Activated T-cell treated with anti-CD3 and anti-CD28 coated beads, Interleukin-2, amount 50 U/mL, for 24 hours (primary cell): ENCODE results near the gene ZFP64.
"Not testable (repeated sequence)": the region's sequence is repeated elsewhere in the genome, so short reads cannot be mapped to it uniquely, and the experiment has no call there.

ENCODE experiments used
- DNase-seq: peaks from one replicate; pipeline ENCODE4 v3.0.0-alpha.2; 2020
- H3K27ac Mint-ChIP-seq: 2 replicates; pipeline ENCODE4 v1.8.0; 2020; ENCODE audit warnings: mild to moderate bottlenecking, mixed read lengths
- H3K27me3 Mint-ChIP-seq: 2 replicates; pipeline ENCODE4 v1.8.0; 2020; ENCODE audit warnings: mixed read lengths
- H3K36me3 Mint-ChIP-seq: 2 replicates; pipeline ENCODE4 v1.8.0; 2020; ENCODE audit warnings: low read depth, mixed read lengths
- H3K4me1 Mint-ChIP-seq: 2 replicates; pipeline ENCODE4 v1.8.0; 2020; ENCODE audit warnings: low read depth, mixed read lengths
- H3K4me3 Mint-ChIP-seq: 2 replicates; pipeline ENCODE4 v1.8.0; 2020; ENCODE audit warnings: mild to moderate bottlenecking, moderate library complexity, mixed read lengths
- H3K9me3 Mint-ChIP-seq: 2 replicates; pipeline ENCODE4 v1.8.0; 2020; ENCODE audit warnings: mixed read lengths

The ZFP64 gene

DNA sequence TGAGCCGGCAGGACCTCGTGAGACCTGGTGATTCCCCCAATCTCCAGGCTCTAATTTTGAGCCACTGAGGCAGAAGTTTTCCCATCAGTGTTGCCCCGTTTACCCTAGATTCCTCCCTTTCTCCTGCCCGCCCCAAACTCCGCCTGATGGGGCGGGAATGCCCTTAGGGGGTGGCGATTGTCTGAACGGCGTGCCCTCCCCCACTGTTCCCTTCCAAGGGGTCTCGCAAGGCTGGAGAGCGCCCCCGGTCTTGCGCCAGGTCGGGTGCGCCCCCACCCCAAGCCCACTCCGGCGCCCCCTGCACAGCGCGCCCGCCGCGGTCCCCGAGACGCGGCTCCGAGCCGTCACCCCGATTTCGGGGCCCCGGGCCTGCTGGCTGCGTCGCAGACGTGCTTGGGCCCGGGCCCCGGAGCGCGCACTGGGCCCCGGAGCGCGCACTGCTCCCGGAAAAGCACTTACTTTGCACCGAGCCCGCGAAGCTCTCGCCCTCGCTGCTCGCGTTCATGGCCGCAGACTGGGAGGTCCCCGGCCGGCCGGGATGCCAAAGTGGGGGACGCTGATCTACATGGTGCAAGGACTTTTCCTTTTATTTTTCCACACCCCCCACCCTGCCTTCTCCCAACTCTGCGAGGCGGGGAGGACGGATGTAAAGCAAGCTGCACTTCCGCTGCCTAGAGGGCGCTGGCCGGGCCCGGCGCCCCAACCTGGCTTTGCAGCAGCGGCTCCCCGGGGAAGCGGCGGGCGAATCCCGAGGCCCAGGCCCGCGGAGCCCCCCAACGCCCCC is at the start of gene ZFP64:
Gene ZFP64 (minus strand): TSS at position 648 of the 784 bp plus-strand sequence. CDS start 143 bp downstream, at position 505.
- no peaks in the 10 kb centered on the region for H3K9me3 Mint-ChIP-seq
- peak within 1 kb of the TSS; percentile 92 for H3K4me3 Mint-ChIP-seq
- H3K27me3 Mint-ChIP-seq = no peaks in the 10 kb centered on the region

DNA sequence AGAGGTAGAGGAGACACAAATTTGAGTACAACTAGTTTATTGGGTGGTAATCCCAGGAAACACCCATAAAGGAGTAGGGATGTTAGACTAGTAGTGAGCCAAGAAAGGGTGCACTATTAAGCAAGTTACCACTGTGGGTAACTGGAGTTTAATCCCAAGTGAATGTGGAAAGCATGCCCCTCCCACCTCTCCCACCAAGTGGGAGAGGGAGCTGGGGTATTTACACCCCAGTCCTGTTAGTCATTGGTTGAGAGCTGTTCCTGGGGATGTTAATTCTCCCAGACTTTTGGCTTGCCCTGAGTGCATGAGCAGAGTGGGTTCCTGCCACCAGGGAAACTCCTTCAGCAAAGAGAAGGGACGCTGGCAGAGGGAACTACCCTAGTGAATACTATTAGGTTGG is 49.2 kb upstream of the ZFP64 start:
- Mint-ChIP-seq H3K36me3 (no peaks in the 10 kb centered on the region), H3K4me3 (no peak overlapping the region), H3K27me3 (peaks cover 5% of the 10 kb centered on the region), H3K27ac (no peak overlapping the region), H3K4me1 (peaks cover 2% of the 10 kb centered on the region), H3K9me3 (no peaks in the 10 kb centered on the region)
- DNase-seq = no peak

More for the DNA sequence above, at the start of gene ZFP64:
- peak; percentile 87 for DNase-seq
- H3K27ac Mint-ChIP-seq = peak within 1 kb of the TSS; percentile 94
- H3K36me3 Mint-ChIP-seq = peaks cover 18% of the 10 kb centered on the region
- peaks cover 20% of the 10 kb centered on the region for H3K4me1 Mint-ChIP-seq

DNA sequence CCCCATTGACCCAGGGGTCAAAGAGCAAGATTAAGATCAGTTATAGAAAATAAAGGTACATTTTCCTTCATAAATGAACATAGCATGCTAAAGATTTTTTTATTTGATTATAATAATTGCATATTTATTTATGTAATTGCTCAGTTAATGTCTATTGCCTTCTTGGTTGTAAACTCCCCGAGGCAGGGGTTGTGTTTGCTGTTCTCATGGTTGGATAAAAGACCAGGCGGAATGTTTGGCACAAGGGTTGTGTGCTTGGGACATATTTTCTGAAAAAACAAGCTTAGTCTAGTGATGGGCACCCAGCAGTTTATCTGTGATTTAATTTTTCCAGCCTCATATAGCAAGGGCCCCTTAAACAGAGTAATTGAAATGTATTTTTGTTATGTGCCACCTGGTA is 47.5 kb upstream of the ZFP64 start:
- Mint-ChIP-seq H3K4me1 (peaks cover 2% of the 10 kb centered on the region), H3K36me3 (no peaks in the 10 kb centered on the region), H3K27ac (no peak overlapping the region), H3K9me3 (no peaks in the 10 kb centered on the region), H3K27me3 (peaks cover 5% of the 10 kb centered on the region), H3K4me3 (no peak overlapping the region)
- DNase-seq = no peak

DNA sequence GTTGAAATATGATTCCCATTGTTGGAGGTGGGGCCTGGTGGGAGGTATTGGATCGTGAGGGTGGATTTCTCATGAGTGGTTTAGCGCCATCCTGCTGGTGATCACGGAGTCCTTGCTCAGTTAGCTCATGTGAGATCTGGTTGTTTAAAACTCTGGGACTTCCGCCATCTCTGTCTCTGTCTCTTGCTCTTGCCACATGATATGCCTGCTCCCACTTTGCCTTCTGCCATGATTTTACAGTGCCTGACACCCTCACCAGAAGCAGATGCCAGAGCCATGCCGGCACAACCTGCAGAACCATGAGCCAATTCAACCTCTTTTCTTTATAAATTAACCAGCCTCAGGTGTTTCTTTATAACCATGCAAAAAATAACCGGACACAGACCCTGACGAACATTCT is 44.7 kb upstream of the ZFP64 start:
- no peaks in the 10 kb centered on the region for H3K36me3 Mint-ChIP-seq
- H3K27me3 Mint-ChIP-seq = peaks cover 10% of the 10 kb centered on the region
- no peak overlapping the region for H3K27ac Mint-ChIP-seq
- H3K4me1 Mint-ChIP-seq = peaks cover 2% of the 10 kb centered on the region
- H3K4me3 Mint-ChIP-seq = no peak overlapping the region
- no peak for DNase-seq
- H3K9me3 Mint-ChIP-seq = no peaks in the 10 kb centered on the region

DNA sequence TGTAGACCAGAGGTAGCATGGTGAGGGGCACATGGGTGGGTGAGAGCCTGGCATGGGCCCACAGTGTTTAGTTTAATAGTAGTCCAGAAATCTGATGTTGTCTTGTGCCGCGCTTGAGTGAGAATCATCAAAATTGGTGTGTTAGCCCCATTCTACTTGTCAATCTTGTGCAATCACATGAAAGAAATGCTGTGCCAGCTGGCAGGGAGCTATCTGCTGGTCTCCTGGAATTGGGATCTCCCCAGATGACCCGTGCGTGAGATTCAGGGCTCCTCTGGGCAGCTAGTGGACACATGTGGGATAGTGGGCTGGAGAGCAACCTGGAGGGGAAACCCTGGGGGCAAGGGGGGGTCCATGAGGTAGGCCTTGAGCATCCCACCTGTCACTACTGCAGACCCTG is 43.5 kb upstream of the ZFP64 start:
- H3K27me3 Mint-ChIP-seq = peaks cover 10% of the 10 kb centered on the region
- H3K4me1 Mint-ChIP-seq = no peaks in the 10 kb centered on the region
- DNase-seq = no peak
- no peaks in the 10 kb centered on the region for H3K9me3 Mint-ChIP-seq
- no peak overlapping the region for H3K27ac Mint-ChIP-seq
- no peak overlapping the region for H3K4me3 Mint-ChIP-seq
- H3K36me3 Mint-ChIP-seq = no peaks in the 10 kb centered on the region

DNA sequence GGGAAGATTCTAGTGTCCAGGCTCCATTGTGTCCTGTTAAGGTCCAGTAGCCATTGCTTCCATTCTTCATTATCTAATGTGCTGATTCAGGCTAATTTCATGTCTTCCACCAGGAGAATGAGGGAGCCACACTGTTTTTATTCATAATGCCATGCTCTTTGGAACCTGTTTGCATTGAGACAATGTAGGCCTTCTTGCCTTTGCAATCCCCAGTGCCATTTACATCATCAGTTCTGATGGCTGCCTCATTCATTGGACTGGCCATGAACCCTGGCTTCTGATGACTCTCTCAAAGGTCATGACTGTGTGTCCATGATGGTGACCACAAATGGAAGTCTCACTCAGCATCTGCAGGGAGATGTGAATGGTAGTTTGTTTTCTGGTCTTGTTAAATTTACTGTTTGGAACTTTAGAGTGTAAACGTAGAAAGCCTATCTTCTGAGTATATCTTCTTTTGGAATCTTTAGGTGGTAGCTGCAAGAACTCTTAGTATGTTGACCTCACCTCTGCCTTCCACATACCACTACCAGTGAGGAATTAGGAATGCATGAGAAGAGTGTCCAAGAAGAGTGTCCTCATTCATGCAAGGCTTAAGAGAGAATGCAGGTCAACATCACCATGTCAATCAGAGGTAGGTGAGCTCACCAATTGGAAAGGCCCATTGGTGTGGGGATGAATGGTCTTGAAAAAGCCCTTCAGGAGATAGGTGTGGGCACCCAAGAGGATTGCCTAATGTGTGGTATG is 42.9 kb upstream of the ZFP64 start:
- Mint-ChIP-seq H3K9me3 (no peaks in the 10 kb centered on the region), H3K36me3 (no peaks in the 10 kb centered on the region), H3K4me3 (no peak overlapping the region), H3K4me1 (no peaks in the 10 kb centered on the region), H3K27ac (no peak overlapping the region), H3K27me3 (peaks cover 10% of the 10 kb centered on the region)
- DNase-seq = no peak

DNA sequence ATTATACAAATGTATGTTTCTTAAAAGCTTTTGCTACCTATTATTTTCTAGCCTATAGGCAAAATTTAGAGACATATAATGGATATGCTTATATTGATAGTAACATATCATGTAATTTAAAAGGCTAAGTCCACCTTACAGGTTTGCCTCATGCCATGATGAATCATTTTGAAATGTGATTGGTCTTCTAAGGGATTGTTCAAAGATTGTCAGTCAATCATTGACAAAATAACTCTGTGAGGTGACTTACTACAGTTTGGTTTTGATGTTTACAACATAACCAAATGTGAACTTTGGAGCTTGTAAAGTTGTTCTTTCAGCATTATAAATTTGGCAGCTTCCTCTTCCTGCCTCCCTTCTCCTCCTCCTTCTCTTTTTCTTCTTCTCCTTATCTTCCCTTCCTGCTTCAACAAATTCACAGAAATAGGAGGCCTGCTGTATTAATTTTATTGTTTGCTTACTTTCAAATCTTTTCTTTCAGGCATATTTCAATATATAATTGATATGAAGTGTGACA is 39.7 kb upstream of the ZFP64 start:
- Mint-ChIP-seq H3K27ac (no peak overlapping the region), H3K36me3 (no peaks in the 10 kb centered on the region), H3K4me3 (no peak overlapping the region), H3K4me1 (no peaks in the 10 kb centered on the region), H3K27me3 (peaks cover 14% of the 10 kb centered on the region), H3K9me3 (no peaks in the 10 kb centered on the region)
- DNase-seq = no peak

DNA sequence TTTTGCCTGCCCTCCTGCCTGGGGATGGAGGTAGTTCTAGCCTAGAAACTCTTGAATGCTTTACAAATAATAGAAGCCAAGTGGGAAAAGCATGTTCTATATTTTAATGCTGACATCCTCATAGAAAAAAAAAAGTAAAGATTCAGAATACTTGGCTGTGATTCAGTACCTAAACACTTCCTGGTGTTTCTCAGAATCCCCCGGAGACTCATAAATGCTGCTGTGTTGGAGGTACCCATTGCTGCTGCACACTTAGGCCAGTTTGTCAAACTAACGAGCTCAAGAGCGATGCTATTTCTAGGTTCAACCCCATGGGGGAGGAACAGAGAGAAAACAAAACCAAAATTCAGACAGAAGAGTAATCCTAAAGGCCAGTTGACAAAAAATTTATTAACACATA is 38.8 kb upstream of the ZFP64 start:
- H3K27me3 Mint-ChIP-seq = peaks cover 14% of the 10 kb centered on the region
- H3K4me1 Mint-ChIP-seq = no peaks in the 10 kb centered on the region
- H3K9me3 Mint-ChIP-seq = no peaks in the 10 kb centered on the region
- H3K4me3 Mint-ChIP-seq = no peak overlapping the region
- no peaks in the 10 kb centered on the region for H3K36me3 Mint-ChIP-seq
- no peak overlapping the region for H3K27ac Mint-ChIP-seq
- no peak for DNase-seq

DNA sequence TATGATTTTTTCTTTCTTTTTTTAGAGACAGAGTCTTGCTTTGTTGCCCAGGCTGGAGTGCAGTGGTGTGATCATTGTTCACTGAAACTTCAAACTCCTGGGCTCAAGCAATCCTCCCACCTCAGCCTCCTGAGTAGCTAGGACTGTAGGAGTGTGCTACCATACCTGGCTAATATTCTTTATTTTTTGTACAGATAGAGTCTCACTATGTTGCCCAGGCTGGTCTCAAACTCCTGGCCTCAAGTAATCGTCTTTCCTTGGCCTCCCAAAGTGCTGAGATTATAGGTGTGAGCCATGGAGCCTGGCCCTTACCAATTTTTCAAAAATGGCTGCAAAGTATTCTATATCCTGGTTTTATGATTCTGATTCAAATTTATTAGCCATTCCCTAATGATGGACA is 37.8 kb upstream of the ZFP64 start:
- H3K4me1 Mint-ChIP-seq, H3K9me3 Mint-ChIP-seq, H3K27ac Mint-ChIP-seq, H3K4me3 Mint-ChIP-seq, H3K36me3 Mint-ChIP-seq, DNase-seq: not testable (repeated sequence)
- peaks cover 14% of the 10 kb centered on the region for H3K27me3 Mint-ChIP-seq

DNA sequence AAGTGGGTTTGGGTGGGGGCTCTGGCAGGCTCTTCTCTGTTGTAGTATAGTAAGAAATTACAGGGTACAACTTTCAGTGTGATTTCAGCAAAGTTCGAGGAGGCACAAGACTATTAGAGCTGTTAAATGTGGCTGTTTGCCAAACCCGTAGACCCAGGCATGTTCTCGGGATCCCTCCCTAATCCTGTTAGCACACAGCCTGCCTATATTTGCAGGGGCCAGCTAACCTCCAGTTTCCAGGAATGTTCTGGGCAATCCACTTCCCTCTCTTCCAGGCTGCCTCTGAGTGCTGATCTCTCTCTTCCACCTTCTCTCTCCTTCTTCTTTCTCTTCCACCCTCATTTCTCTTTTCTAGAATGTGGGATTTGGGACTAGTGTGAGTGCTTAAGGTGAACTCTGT is 34.8 kb upstream of the ZFP64 start:
- H3K36me3 Mint-ChIP-seq = peaks cover 2% of the 10 kb centered on the region
- no peak overlapping the region for H3K4me3 Mint-ChIP-seq
- H3K9me3 Mint-ChIP-seq = peaks cover 4% of the 10 kb centered on the region
- H3K27me3 Mint-ChIP-seq = peaks cover 22% of the 10 kb centered on the region
- no peaks in the 10 kb centered on the region for H3K4me1 Mint-ChIP-seq
- DNase-seq = no peak
- no peak overlapping the region for H3K27ac Mint-ChIP-seq

DNA sequence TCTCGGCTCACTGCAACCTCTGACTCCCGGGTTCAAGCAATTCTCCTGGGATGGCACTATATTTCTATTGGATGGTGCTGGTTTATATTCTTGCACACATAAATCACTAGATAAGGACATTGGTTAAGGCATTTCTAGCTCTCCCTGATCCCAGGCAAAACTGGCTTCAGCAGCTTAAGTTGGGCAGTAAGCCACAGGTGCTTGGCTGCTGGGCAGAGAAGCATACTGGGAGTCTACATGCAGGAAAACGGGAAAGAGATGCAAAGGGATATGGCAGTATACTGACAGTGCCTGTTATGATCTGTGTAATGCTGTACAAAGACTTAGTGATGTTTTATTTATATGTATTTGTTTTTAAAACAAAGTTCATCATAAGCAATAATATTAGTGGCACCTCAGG is 33.3 kb upstream of the ZFP64 start:
- no peak overlapping the region for H3K27ac Mint-ChIP-seq
- H3K27me3 Mint-ChIP-seq = peaks cover 28% of the 10 kb centered on the region
- peaks cover 4% of the 10 kb centered on the region for H3K36me3 Mint-ChIP-seq
- no peaks in the 10 kb centered on the region for H3K4me1 Mint-ChIP-seq
- no peak for DNase-seq
- no peak overlapping the region for H3K4me3 Mint-ChIP-seq
- H3K9me3 Mint-ChIP-seq = peaks cover 8% of the 10 kb centered on the region

DNA sequence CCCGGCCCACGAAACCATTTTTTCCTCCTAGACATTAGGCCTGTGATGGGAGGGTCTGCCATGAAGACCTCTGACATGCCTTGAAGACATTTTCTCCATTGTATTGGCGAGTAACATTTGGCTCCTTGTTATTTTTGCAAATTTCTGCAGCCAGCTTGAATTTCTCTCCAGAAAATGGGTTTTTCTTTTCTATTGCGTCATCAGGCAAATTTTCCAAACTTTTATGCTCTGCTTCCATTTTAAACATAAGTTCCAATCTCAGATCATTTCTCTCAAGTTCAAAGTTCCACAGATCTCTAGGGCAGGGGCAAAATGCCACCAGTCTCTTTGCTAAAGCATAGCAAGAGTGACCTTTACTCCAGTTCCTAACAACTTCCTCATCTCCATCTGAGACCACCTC is 29.8 kb upstream of the ZFP64 start:
- Mint-ChIP-seq H3K9me3 (peaks cover 17% of the 10 kb centered on the region), H3K27me3 (peaks cover 24% of the 10 kb centered on the region)
- not testable (repeated sequence) for H3K27ac Mint-ChIP-seq, DNase-seq, H3K4me1 Mint-ChIP-seq, H3K36me3 Mint-ChIP-seq, H3K4me3 Mint-ChIP-seq

DNA sequence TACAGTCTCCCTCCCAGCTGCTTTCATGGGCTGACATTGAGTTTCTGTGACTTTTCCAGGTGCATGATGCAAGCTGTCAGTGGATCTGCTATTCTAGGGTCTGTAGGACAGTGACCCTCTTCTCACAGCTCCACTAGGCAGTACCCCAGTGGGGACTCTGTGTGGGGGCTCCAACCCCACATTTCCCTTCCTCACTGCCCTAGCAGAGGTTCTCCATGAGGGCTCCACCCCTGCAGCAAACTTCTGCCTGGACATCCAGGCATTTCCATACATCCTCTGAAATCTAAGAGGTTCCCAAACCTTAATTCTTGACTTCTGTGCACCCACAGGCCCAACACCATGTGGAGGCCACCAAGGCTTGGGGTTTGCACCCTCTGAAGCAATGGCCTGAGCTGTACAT is 29.3 kb upstream of the ZFP64 start:
- not testable (repeated sequence) for H3K4me1 Mint-ChIP-seq

DNA sequence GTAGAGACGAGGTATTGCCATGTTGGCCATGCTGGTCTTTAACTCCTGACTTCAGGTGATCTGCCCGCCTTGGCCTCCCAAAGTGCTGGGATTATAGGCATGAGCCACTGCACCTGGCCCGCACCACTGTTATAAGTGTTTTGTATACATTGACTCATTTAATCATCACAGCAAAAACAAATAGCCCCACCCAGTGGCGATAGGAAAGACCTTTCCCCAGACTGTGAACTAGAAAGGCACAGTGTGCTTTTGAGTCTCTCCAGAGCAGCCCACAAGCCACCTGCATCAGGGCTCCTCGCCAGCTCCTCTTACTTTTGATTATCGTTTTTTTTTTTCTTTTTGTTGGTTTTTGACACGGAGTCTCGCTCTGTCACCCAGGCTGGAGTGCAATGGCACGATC is 27.9 kb upstream of the ZFP64 start:
- Mint-ChIP-seq H3K36me3 (peaks cover 4% of the 10 kb centered on the region), H3K27me3 (peaks cover 34% of the 10 kb centered on the region), H3K4me3 (no peak overlapping the region), H3K27ac (no peak overlapping the region), H3K4me1 (no peaks in the 10 kb centered on the region), H3K9me3 (peaks cover 17% of the 10 kb centered on the region)
- no peak for DNase-seq

More for the DNA sequence above, 29.3 kb upstream of the ZFP64 start:
- H3K4me3 Mint-ChIP-seq, H3K27ac Mint-ChIP-seq, H3K36me3 Mint-ChIP-seq, DNase-seq: not testable (repeated sequence)
- Mint-ChIP-seq H3K27me3 (peaks cover 24% of the 10 kb centered on the region), H3K9me3 (peaks cover 17% of the 10 kb centered on the region)
